PC-3 (cell line): ENCODE results near the gene TMA7. TPM values are rescaled to one million over a fixed set of nuclear protein-coding genes. Genes with fewer than 3 reads are reported as not detected.

Source experiments
- ATAC-seq: fragments of 200-7000 bp; cut with Tn5 transposase; 2 replicates; pipeline ENCODE4 v1.9.1; 2020; ENCODE audit warnings: mild to moderate bottlenecking, moderate library complexity
- BruUV-seq: library from RNA; stranded (reverse); fragments of 400-500 nt; replicated peaks from 2 replicates; lab custom pipeline; 2021; lab: Mats Ljungman, UMichigan
- CTCF ChIA-PET: fragments of 300-600 bp; sonication (Branson Sonifier 250); formaldehyde crosslinking; loops from one replicate; lab custom pipeline; 2022; ENCODE audit warnings: antibody characterized with exemption; lab: Charles Lee
- POLR2A ChIA-PET: fragments of 300-600 bp; sonication (Branson Sonifier 250); formaldehyde crosslinking; loops from one replicate; lab custom pipeline; 2022; ENCODE audit warnings: antibody characterized with exemption; ENCODE audit not compliant: unreplicated experiment; lab: Charles Lee
- DNase-seq: peaks from one replicate; pipeline ENCODE4 v3.0.0-alpha.2; 2015
- H2AFZ ChIP-seq: fragments of 300-600 bp; sonication (generic); 2 replicates; pipeline ENCODE4 v1.6.0; 2016; ENCODE audit warnings: antibody characterized with exemption, low read length
- H3F3A ChIP-seq: fragments of 300-600 bp; sonication (generic); one replicate; pipeline ENCODE4 v1.6.0; 2017; ENCODE audit warnings: antibody characterized with exemption, low read length, control low read depth, mild to moderate bottlenecking; ENCODE audit not compliant: unreplicated experiment
- H3K27ac ChIP-seq: fragments of 300-600 bp; sonication (generic); 2 replicates; pipeline ENCODE4 v1.5.1; 2016; ENCODE audit warnings: mild to moderate bottlenecking, low read length
- H3K27me3 ChIP-seq: fragments of 300-600 bp; sonication (generic); 2 replicates; pipeline ENCODE4 v1.6.1; 2016; ENCODE audit warnings: low read length, mixed read lengths
- H3K36me3 ChIP-seq: fragments of 300-600 bp; sonication (generic); 2 replicates; pipeline ENCODE4 v1.6.1; 2016; ENCODE audit warnings: low read depth, mixed run types, low read length, mixed read lengths
- H3K4me1 ChIP-seq: fragments of 300-600 bp; sonication (generic); 2 replicates; pipeline ENCODE4 v1.5.1; 2016; ENCODE audit warnings: low read length; ENCODE audit not compliant: insufficient read depth
- H3K4me2 ChIP-seq: fragments of 300-600 bp; sonication (generic); 2 replicates; pipeline ENCODE4 v1.6.0; 2016; ENCODE audit warnings: low read length
- H3K4me3 ChIP-seq: fragments of 300-600 bp; sonication (generic); 2 replicates; pipeline ENCODE4 v1.5.1; 2016; ENCODE audit warnings: mild to moderate bottlenecking, low read length, mixed read lengths
- H3K79me2 ChIP-seq: fragments of 300-600 bp; sonication (generic); 2 replicates; pipeline ENCODE4 v1.6.1; 2017; ENCODE audit warnings: low read length, mixed read lengths
- H3K9ac ChIP-seq: fragments of 300-600 bp; sonication (generic); 2 replicates; pipeline ENCODE4 v1.6.0; 2016; ENCODE audit warnings: mild to moderate bottlenecking, low read length
- H3K9me2 ChIP-seq: fragments of 300-600 bp; sonication (generic); replicated peaks from 2 replicates; pipeline ENCODE4 v1.6.1; 2016; ENCODE audit warnings: mixed run types, low read length, mixed read lengths
- H3K9me3 ChIP-seq: fragments of 300-600 bp; sonication (generic); 2 replicates; pipeline ENCODE4 v1.6.1; 2016; ENCODE audit warnings: low read length, mixed read lengths
- H4K20me1 ChIP-seq: fragments of 300-600 bp; sonication (generic); 2 replicates; pipeline ENCODE4 v1.6.1; 2016; ENCODE audit warnings: low read length, mixed read lengths
- CTCF ChIP-seq: fragments of 300-600 bp; sonication (generic); conservative IDR thresholded peaks from 2 replicates; pipeline ENCODE4 v1.5.1; 2017; ENCODE audit warnings: antibody characterized with exemption, low read depth, mild to moderate bottlenecking, low read length
- EZH2 ChIP-seq: fragments of 300-600 bp; sonication (generic); IDR thresholded peaks from one replicate; pipeline ENCODE4 v1.6.1; 2017; ENCODE audit warnings: antibody characterized with exemption, mild to moderate bottlenecking, low read length; ENCODE audit not compliant: unreplicated experiment
- EZH2phosphoT487 ChIP-seq: fragments of 300-600 bp; sonication (generic); IDR thresholded peaks from 2 replicates; pipeline ENCODE4 v1.6.1; 2018; ENCODE audit warnings: mild to moderate bottlenecking, antibody characterized with exemption, low read length, borderline replicate concordance
- intact Hi-C: fragments of 100-400 bp; cut with micrococcal nuclease; formaldehyde crosslinking; loops from 2 replicates; pipeline ENCODE4 v1.9.0; 2023
- total RNA-seq: library from RNA; depleted of rRNA; stranded (reverse); fragments of >200 nt; gene quantifications from 2 replicates; pipeline ENCODE4 v1.2.3, GENCODE V29; 2014

TMA7 gene
- total RNA-seq, 1 experiment from 2014 or later, result 517 TPM

GRCh38 chr3:48395714-48396113, 44.3 kb upstream of the TMA7 start:
- Histone ChIP-seq H3K79me2 (no peaks in the 10 kb centered on the region), H3K4me2 (no peak overlapping the region), H3K9me2 (no peaks in the 10 kb centered on the region), H3K4me3 (no peak overlapping the region), H3K9ac (no peak overlapping the region), H3K9me3 (no peaks in the 10 kb centered on the region), H4K20me1 (no peaks in the 10 kb centered on the region), H2AFZ (no peak overlapping the region), H3K4me1 (no peaks in the 10 kb centered on the region), H3K27ac (no peak overlapping the region), H3F3A (no peaks in the 10 kb centered on the region), H3K27me3 (no peaks in the 10 kb centered on the region), H3K36me3 (no peaks in the 10 kb centered on the region)
- intact Hi-C loops, result no loop called here
- TF ChIP-seq EZH2 (no peak), CTCF (no peak), EZH2phosphoT487 (no peak)
- DNase-seq (no peak), ATAC-seq (no peak)
- no TSS peak for BruUV-seq
- ChIA-PET CTCF (interaction anchor here (1.1 kb wide), 1 partner anchor 40 kb away, joined by 4 read pairs; no protein-coding TSS in a partner anchor), POLR2A (no interaction called here)

GRCh38 chr3:48397767-48398681, 42.0 kb upstream of the TMA7 start:
- no peak for DNase-seq
- no peak overlapping the region for H3K4me3 ChIP-seq
- H3K27ac ChIP-seq, result no peak overlapping the region
- no peak overlapping the region for H3K4me2 ChIP-seq
- no peaks in the 10 kb centered on the region for H3F3A ChIP-seq
- no peak overlapping the region for H2AFZ ChIP-seq
- H3K9me2 ChIP-seq, result no peaks in the 10 kb centered on the region
- no TSS peak for BruUV-seq
- H3K79me2 ChIP-seq, result no peaks in the 10 kb centered on the region
- no peak for TF ChIP-seq CTCF
- TF ChIP-seq EZH2phosphoT487, result no peak
- TF ChIP-seq EZH2, result no peak
- H3K4me1 ChIP-seq, result peaks cover 11% of the 10 kb centered on the region; the same call in 1 of the 2 replicates
- H3K27me3 ChIP-seq, result no peaks in the 10 kb centered on the region
- H4K20me1 ChIP-seq, result no peaks in the 10 kb centered on the region
- ATAC-seq, result no peak
- intact Hi-C loops, result no loop called here
- POLR2A ChIA-PET, result no interaction called here
- no peak overlapping the region for H3K9ac ChIP-seq
- no peaks in the 10 kb centered on the region for H3K36me3 ChIP-seq
- CTCF ChIA-PET, result interaction anchor here (0.9 kb wide), 1 partner anchor 38 kb away, joined by 3 read pairs; no protein-coding TSS in a partner anchor
- no peaks in the 10 kb centered on the region for H3K9me3 ChIP-seq
